ENCODE measurements around the gene IGFBP2. TPM values are rescaled to one million over a fixed set of nuclear protein-coding genes. Genes with fewer than 3 reads are reported as not detected.
A peak's percentile ranks its signal among the peaks of the same experiment; 100 is the strongest.

IGFBP2 gene
- total and polyA plus RNA-seq, 7 experiments from 2014 or later = 0.18 to 58.9 TPM; not detected in 5

DNA sequence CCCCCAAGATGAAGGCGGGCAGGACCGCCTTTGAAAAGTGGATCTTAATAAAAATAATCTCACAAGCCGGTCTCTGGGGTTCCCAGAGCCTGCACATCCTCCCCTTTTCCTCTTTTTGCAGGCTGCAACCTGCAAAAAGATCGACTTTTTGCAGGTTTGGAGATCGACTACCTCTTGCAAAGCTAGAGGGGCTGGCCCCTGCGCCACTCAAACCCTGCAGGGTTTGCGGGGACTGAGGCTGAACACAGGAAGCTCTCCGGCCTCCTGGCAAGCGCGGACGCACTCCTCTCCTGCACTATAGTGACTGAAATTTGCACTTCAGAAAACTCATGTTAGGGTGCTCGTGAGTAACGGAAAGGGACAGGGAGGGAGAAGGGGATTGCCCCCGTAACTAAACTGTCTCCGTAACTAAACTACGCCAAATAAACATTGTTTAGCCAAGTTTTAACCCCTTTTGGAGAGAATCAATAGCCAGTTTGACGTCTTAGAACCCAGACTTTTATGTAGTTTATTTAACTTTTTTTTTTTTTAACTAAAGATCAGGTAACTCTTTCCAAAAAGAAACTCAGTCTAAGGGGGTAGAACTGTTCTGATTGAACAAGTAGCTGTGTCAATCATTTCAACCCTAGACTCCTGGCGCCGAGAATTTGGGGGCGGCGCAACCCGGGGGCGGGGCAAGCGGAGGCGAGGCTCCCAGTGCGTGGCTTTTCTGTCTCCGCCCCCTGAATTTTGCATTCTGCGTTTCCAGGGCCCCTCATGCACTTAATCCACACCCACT, 59.6 kb downstream of the IGFBP2 start:
- Histone ChIP-seq H3K36me3 (ENCODE audit: control insufficient read depth in 2 of 3, insufficient read depth in 3 of 3, low read length in 3 of 3) (no peaks in the 10 kb centered on the region), H3K9me3 (ENCODE audit: control insufficient read depth in 2 of 3, low read length in 3 of 3) (no peaks in the 10 kb centered on the region), H3K27me3 (ENCODE audit: control insufficient read depth in 2 of 2, insufficient read depth in 2 of 2, low read length in 2 of 2) (peaks cover 3 to 10% of the 10 kb centered on the region in 2 donors), H3K4me1 (ENCODE audit: control insufficient read depth in 2 of 2, insufficient read depth in 2 of 2, low read length in 2 of 2) (peaks cover 10 to 28% of the 10 kb centered on the region in 2 donors), H3K27ac (ENCODE audit: low read depth, low read length) (peak overlapping the region; percentile 57), H3K4me3 (ENCODE audit: low read length) (peak overlapping the region; percentile 50)
- DNase-seq (peak; percentile 31 to 71 (median 59)), ATAC-seq (peak; percentile 63)
- CTCF ChIA-PET = interaction anchor here (1.3 kb wide), 1 partner anchor 1020 kb away, joined by 3 read pairs; no protein-coding TSS in a partner anchor
- Mint-ChIP-seq H3K36me3 (no peaks in the 10 kb centered on the region), H3K27ac (peak overlapping the region in 7 of 9 donors; percentile 33 to 95 (median 83)), H3K9me3 (no peaks in the 10 kb centered on the region), H3K4me3 (peak overlapping the region; percentile 82 to 92 (median 86)), H3K27me3 (peaks cover 36 to 78% (median 72%) of the 10 kb centered on the region in 5 donors), H3K4me1 (peaks cover 12 to 49% (median 37%) of the 10 kb centered on the region in 7 donors)
- intact Hi-C loops (cut with micrococcal nuclease) = loop anchor here (5.0 to 10.0 kb wide), 2 partner anchors 532 to 919 kb away; no protein-coding TSS in a partner anchor
- POLR2A ChIA-PET = no interaction called here

DNA sequence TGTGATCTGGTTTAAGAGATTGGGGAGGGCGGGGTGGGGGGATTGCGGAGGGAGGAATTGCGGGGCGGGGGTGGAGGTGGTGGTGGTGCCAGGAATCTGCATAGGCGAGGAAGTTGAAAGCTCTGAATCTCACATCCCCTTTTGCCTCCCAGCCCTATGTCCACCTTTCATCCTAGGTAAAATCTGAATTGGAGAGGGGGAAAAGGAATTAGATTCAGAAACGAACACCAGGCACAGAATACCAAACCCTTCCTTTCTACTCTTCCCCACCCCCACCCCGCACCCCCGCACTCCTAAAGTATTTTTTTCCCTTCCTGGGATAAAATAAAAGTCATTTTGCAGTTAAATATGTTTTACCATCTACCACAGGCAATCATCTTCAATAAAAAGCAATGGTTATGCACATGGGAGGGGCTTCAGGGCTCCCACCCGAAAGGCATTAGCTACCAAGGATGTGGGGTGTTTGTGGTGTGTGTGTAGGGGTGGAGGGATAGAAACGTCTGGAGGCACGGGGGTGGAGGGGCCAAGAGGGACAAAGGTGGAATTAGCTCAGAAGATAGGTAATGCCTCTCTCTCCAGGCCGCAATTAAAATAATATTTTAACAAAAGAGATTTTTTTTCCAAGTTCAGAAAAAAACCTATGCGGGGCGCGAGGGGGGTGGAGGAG, 60.3 kb downstream of the IGFBP2 start:
- no peak overlapping the region for H3K4me3 ChIP-seq (ENCODE audit: low read length)
- peaks cover 12 to 49% (median 37%) of the 10 kb centered on the region in 7 donors for H3K4me1 Mint-ChIP-seq
- H3K9me3 ChIP-seq (ENCODE audit: control insufficient read depth in 2 of 3, low read length in 3 of 3) = no peaks in the 10 kb centered on the region
- no peak overlapping the region for H3K27ac ChIP-seq (ENCODE audit: low read depth, low read length)
- intact Hi-C loops (cut with micrococcal nuclease) = loop anchor here (5.0 to 10.0 kb wide), 2 partner anchors 531 to 919 kb away; no protein-coding TSS in a partner anchor
- POLR2A ChIA-PET = no interaction called here
- H3K4me3 Mint-ChIP-seq = peak overlapping the region; percentile 78 to 92 (median 84)
- ATAC-seq (no peak), DNase-seq (no peak)
- H3K4me1 ChIP-seq (ENCODE audit: control insufficient read depth in 2 of 2, insufficient read depth in 2 of 2, low read length in 2 of 2) = peaks cover 10 to 28% of the 10 kb centered on the region in 2 donors
- no peaks in the 10 kb centered on the region for H3K36me3 Mint-ChIP-seq
- no peaks in the 10 kb centered on the region for H3K9me3 Mint-ChIP-seq
- peak overlapping the region in 1 of 9 donors; percentile 42 for H3K27ac Mint-ChIP-seq
- H3K27me3 Mint-ChIP-seq = peaks cover 36 to 78% (median 69%) of the 10 kb centered on the region in 5 donors
- CTCF ChIA-PET = interaction anchor here (1.3 kb wide), 1 partner anchor 1020 kb away, joined by 3 read pairs; no protein-coding TSS in a partner anchor
- H3K36me3 ChIP-seq (ENCODE audit: control insufficient read depth in 2 of 3, insufficient read depth in 3 of 3, low read length in 3 of 3) = no peaks in the 10 kb centered on the region
- H3K27me3 ChIP-seq (ENCODE audit: control insufficient read depth in 2 of 2, insufficient read depth in 2 of 2, low read length in 2 of 2) = peaks cover 3 to 7% of the 10 kb centered on the region in 2 donors

DNA sequence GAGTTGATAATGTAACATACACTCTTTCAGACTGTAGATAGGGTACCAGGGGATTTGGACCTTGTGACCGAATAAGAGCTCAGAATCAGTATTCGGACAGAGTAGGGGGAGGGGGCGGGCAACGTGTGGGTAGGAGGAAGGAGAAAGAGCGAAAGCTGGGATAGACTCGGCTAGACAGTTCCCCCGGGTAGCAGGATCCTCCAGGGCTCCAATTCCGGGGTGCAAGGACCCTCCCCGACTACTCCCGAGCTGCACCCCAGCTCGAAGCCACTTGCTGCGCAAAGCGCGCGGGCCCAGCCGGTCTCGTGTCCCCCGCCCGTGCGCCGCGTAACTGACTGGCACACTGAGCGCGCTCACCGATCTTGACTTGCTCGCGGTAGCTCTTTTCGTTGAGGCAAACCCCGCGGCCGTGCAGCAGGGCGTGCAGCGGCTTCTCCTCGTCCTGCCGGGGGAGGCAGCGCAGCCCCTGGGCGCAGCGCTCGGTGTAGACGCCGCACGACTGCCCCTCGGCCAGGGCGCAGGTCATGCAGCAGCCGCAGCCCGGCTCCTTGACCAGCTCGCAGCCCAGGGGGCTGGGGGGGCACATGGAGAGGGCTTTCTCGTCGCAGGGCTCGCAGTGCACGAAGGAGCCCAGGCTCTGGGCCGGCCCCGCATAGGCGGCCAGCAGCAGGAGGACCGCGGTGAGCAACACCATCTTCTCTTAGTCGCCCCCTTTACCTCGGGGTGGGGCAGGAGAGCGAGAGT, 61.0 kb downstream of the IGFBP2 start:
- peak overlapping the region in 1 of 9 donors; percentile 42 for H3K27ac Mint-ChIP-seq
- no peaks in the 10 kb centered on the region for H3K36me3 ChIP-seq (ENCODE audit: control insufficient read depth in 2 of 3, insufficient read depth in 3 of 3, low read length in 3 of 3)
- H3K36me3 Mint-ChIP-seq = no peaks in the 10 kb centered on the region
- no peak overlapping the region for H3K4me3 ChIP-seq (ENCODE audit: low read length)
- peak; percentile 43 for ATAC-seq
- CTCF ChIA-PET = no interaction called here
- H3K9me3 Mint-ChIP-seq = no peaks in the 10 kb centered on the region
- peaks cover 12 to 49% (median 37%) of the 10 kb centered on the region in 7 donors for H3K4me1 Mint-ChIP-seq
- H3K27ac ChIP-seq (ENCODE audit: low read depth, low read length) = no peak overlapping the region
- POLR2A ChIA-PET = no interaction called here
- no peaks in the 10 kb centered on the region for H3K9me3 ChIP-seq (ENCODE audit: control insufficient read depth in 2 of 3, low read length in 3 of 3)
- H3K27me3 Mint-ChIP-seq = peaks cover 33 to 72% (median 64%) of the 10 kb centered on the region in 5 donors
- H3K4me3 Mint-ChIP-seq = peak overlapping the region; percentile 78 to 92 (median 84)
- H3K27me3 ChIP-seq (ENCODE audit: control insufficient read depth in 2 of 2, insufficient read depth in 2 of 2, low read length in 2 of 2) = peaks cover 3 to 7% of the 10 kb centered on the region in 2 donors
- intact Hi-C loops (cut with micrococcal nuclease) = loop anchor here (5.0 to 10.0 kb wide), 2 partner anchors 531 to 918 kb away; no protein-coding TSS in a partner anchor
- DNase-seq = peak; percentile 7 to 54 (median 36)
- peaks cover 10 to 28% of the 10 kb centered on the region in 2 donors for H3K4me1 ChIP-seq (ENCODE audit: control insufficient read depth in 2 of 2, insufficient read depth in 2 of 2, low read length in 2 of 2)

DNA sequence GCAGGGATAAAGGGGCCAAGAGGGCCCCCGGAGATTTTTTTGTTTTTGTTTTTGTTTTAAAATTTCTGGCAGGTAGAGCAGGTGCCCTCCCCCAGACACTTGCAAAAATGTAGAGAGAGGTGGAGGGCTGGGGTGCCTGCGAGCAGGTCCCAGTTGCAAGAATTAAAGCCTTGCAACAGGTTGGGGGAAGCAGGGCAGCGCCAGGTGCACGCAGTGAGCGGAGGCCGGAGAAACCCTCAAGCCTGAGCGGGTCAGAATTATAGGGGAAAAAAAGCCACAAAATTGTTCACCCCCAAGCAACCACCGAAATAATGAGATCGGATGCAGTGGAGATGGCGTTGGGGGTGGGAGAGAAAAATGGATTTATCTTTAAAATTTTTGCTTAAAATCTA, 61.6 kb downstream of the IGFBP2 start:
- H3K27me3 ChIP-seq (ENCODE audit: control insufficient read depth in 2 of 2, insufficient read depth in 2 of 2, low read length in 2 of 2) = peaks cover 3 to 7% of the 10 kb centered on the region in 2 donors
- no peaks in the 10 kb centered on the region for H3K36me3 ChIP-seq (ENCODE audit: control insufficient read depth in 2 of 3, insufficient read depth in 3 of 3, low read length in 3 of 3)
- ChIA-PET CTCF (interaction anchor here (1.3 kb wide), 1 partner anchor 1080 kb away, joined by 3 read pairs; no protein-coding TSS in a partner anchor), POLR2A (no interaction called here)
- intact Hi-C loops (cut with micrococcal nuclease) = loop anchor here (5.0 to 10.0 kb wide), 4 partner anchors 530 to 1062 kb away; no protein-coding TSS in a partner anchor
- DNase-seq = no peak
- H3K4me1 Mint-ChIP-seq = peaks cover 12 to 49% (median 37%) of the 10 kb centered on the region in 7 donors
- no peaks in the 10 kb centered on the region for H3K36me3 Mint-ChIP-seq
- H3K27me3 Mint-ChIP-seq = peaks cover 27 to 66% (median 58%) of the 10 kb centered on the region in 5 donors
- no peaks in the 10 kb centered on the region for H3K9me3 Mint-ChIP-seq
- no peaks in the 10 kb centered on the region for H3K9me3 ChIP-seq (ENCODE audit: control insufficient read depth in 2 of 3, low read length in 3 of 3)
- H3K4me3 Mint-ChIP-seq = peak overlapping the region in 9 of 10 donors; percentile 43 to 92 (median 82)
- H3K4me1 ChIP-seq (ENCODE audit: control insufficient read depth in 2 of 2, insufficient read depth in 2 of 2, low read length in 2 of 2) = peaks cover 10 to 28% of the 10 kb centered on the region in 2 donors
- no peak overlapping the region for H3K27ac ChIP-seq (ENCODE audit: low read depth, low read length)
- no peak overlapping the region for H3K27ac Mint-ChIP-seq
- ATAC-seq = no peak
- H3K4me3 ChIP-seq (ENCODE audit: low read length) = no peak overlapping the region

DNA sequence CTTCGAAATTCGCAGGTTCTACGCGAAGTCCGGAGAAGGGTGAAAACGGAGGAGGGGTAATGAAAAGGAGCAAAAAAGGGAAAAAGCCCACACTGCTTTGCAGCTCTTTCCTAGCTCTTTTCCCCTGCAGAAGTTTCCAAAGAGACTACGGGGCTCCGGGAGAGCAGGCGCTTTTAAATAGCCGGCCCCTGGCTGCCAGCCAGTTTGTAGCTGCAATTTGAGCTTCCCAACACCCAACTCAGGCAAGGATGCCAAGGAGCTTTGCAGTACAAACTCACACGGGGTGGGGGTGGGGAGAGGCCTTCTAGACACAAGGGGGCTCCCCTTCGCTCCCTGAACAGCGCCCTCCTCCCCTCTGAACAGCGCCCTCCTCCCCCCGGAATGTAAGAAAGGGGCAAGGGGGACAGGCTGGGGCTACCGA, 62.2 kb downstream of the IGFBP2 start, which contains the start of gene IGFBP5:
IGFBP5 (minus strand) TSS at position 149 of the 421 bp plus-strand sequence. CDS start 774 bp downstream, outside the sequence.
- Mint-ChIP-seq H3K27me3 (peaks cover 22 to 61% (median 53%) of the 10 kb centered on the region in 5 donors), H3K4me1 (peaks cover 12 to 49% (median 37%) of the 10 kb centered on the region in 7 donors), H3K27ac (peak within 1 kb of the TSS in 1 of 9 donors; percentile 1), H3K9me3 (no peaks in the 10 kb centered on the region), H3K4me3 (peak within 1 kb of the TSS; percentile 43 to 92 (median 84)), H3K36me3 (no peaks in the 10 kb centered on the region)
- ChIA-PET POLR2A (no interaction called here), CTCF (interaction anchor here (1.3 kb wide), 1 partner anchor 1079 kb away, joined by 3 read pairs; no protein-coding TSS in a partner anchor)
- intact Hi-C loops (cut with micrococcal nuclease) = loop anchor here (5.0 to 10.0 kb wide), 3 partner anchors 529 to 1062 kb away; no protein-coding TSS in a partner anchor
- no peak for ATAC-seq
- Histone ChIP-seq H3K4me1 (ENCODE audit: control insufficient read depth in 2 of 2, insufficient read depth in 2 of 2, low read length in 2 of 2) (peaks cover 10 to 28% of the 10 kb centered on the region in 2 donors), H3K36me3 (ENCODE audit: control insufficient read depth in 2 of 3, insufficient read depth in 3 of 3, low read length in 3 of 3) (no peaks in the 10 kb centered on the region), H3K4me3 (ENCODE audit: low read length) (no peak within 1 kb of the TSS), H3K27me3 (ENCODE audit: control insufficient read depth in 2 of 2, insufficient read depth in 2 of 2, low read length in 2 of 2) (peaks cover 3 to 7% of the 10 kb centered on the region in 2 donors), H3K27ac (ENCODE audit: low read depth, low read length) (no peak within 1 kb of the TSS), H3K9me3 (ENCODE audit: control insufficient read depth in 2 of 3, low read length in 3 of 3) (no peaks in the 10 kb centered on the region)
- no peak for DNase-seq
